Iris pigment epithelial cell (primary cell): ENCODE data around the gene ATXN7L3B.
"Not testable (repeated sequence)": the region's sequence is repeated elsewhere in the genome, so short reads cannot be mapped to it uniquely, and the experiment has no call there.

ENCODE experiments used
- DNase-seq: peaks from one replicate; pipeline ENCODE4 v3.0.0-alpha.2; 2011; ENCODE audit warnings: low read depth

The ATXN7L3B gene, protein sequence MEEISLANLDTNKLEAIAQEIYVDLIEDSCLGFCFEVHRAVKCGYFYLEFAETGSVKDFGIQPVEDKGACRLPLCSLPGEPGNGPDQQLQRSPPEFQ

GRCh38 chr12:74537707-74538385 is at the start of gene ATXN7L3B:
Gene ATXN7L3B, plus strand, starts transcription at chr12:74537835. Its CDS starts 278 bp downstream, at chr12:74538113.
- peak; percentile 94 for DNase-seq

- no peak for DNase-seq
Measured at GRCh38 chr12:74488134-74488533, 49.5 kb upstream of the ATXN7L3B start.

- no peak for DNase-seq
Measured at GRCh38 chr12:74489543-74489942, 48.1 kb upstream of the ATXN7L3B start.

DNA sequence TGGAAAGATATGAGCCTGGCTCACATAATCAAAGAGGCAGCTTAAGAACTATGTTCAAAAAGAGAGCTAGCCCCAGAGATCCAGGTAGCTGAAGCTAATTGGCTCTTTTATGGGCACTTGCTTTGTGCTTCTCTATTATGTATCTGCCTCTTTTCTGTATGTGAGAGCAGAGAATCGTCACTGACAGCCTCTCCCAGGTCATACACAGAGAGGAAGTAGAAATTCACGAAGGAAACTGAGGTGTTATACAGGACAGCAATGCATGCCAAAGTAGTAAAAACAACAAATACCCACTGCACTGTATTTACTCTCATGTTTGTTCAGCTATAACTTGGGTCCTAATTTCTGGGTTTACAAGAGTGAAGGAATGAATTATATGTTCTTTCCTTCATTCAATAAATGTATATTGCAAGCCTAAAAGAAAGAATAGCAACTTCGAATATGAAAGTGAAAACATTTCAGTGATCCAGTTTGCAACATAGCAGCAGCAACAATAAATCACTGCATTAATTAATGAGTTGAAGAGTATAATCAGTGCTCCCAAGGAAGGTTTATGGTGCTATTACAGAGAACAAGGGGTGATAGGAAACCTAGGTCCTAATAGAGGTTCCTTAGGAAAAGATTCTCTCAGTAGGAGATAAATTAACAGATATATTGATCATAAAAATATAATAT is 47.1 kb upstream of the ATXN7L3B start:
- DNase-seq: no peak

DNA sequence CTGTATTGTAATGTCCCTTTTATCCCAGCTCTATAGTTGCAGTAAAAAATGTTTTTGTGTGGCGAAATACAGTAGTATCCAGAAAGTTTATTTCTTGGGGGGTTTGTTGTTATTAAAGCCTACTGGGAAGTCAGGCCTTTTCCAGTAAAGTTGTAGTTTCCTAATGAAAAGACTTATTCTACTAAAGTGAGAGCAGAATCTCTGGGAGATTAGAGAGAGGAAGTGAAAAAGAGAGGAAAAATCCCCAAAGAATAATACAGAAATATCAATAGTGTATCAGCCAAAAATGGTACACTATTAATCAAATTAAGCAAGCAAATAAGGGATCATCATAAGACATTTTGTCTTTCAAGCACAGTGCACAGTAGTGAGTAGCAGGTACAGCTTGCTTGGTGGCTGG is 46.3 kb upstream of the ATXN7L3B start:
- no peak for DNase-seq

DNA sequence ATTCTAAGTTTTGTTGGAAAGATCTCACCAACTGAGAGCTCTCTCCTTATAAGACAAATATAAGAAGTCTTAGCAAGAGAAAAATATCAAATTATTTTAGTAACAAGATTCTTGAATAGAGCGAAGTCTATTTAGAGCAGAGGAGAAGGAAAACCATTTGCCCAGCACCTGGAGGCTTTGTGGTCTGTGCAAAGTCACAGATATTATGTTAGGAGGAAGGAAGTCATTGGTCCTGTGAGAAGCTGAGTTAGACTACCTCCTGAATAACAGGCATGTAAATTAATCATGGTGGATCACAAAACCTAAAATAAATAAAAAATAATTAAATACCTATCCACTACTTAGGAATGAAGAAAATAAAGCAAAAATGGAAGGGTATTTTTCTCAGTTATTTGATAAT is 38.4 kb upstream of the ATXN7L3B start:
- no peak for DNase-seq

DNA sequence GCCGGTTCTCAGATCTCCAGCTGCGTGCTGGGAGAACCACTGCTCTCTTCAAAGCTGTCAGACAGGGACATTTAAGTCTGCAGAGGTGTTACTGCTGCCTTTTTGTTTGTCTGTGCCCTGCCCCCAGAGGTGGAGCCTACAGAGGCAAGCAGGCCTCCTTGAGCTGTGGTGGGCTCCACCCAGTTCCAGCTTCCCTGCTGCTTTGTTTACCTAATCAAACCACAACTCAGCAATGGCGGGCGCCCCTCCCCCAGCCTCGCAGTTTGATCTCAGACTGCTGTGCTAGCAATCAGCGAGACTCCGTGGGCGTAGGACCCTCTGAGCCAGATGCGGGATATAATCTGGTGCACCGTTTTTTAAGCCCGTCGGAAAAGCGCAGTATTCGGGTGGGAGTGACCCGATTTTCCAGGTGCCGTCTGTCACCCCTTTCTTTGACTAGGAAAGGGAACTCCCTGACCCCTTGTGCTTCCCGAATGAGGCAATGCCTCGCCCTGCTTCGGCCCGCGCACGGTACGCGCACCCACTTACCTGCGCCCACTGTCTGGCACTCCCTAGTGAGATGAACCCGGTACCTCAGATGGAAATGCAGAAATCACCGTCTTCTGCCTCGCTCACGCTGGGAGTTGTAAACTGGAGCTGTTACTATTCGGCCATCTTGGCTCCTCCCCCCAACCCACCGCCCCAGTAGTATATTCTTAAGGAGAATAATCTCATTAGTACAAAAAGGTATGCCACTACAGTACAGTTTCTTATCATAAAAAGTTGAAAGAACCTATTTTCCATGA is 28.6 kb upstream of the ATXN7L3B start:
- DNase-seq: not testable (repeated sequence)

DNA sequence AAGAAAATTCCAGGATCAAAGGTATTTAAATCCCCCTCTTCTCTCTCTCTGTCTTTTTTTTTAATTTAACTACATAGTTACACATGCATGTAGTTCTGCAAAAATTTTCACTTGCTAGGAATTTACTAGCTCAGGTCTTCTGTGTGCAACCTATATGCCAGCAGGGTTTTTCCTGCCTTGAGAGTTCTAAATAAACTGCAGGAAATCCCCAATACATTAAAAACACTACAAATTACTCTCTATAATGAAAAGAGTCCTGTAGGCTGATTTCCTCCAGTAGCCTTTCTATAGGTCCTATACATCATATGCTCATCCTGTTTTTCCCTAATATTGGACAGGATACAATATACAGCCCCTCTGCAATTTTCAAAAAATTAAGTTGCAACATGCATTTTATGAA is 27.7 kb upstream of the ATXN7L3B start:
- no peak for DNase-seq

DNA sequence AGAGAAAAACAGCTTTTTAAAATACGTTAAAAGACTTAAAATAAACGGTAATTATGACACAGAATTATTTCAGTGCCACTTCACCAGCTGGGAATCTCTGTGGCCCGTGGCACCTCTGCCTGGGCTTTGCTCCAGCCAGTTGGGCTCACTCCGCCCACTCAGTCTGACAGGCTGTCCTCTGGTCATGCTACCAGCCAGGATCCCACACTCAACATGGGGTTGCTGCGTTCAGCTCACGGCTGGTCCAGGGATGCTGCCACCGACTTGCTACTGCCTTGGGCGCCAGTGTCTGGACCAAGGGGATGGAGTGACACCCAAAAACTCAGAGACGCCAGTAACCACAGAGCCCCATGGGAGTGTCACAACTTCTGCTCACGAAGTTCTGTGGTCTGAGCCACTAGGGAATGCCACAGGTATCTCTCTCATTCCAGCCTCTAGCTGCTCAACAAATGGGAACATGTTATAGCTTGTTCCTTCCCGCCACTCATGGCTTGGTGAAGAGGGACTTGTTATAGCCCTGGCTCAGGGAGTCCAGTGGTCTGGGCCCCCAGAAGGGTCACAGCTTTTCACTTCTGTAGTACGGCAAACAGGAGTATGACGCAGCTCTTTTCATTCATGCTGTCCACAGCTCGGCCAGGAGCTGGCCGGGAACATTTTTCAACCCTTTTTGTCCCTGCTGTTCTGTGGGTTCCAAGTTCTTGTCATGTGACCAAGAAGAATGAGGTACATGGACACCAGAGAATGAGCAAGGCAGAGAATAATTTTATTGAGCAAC is 23.4 kb upstream of the ATXN7L3B start:
- no peak for DNase-seq

GRCh38 chr12:74515849-74516248 is 21.8 kb upstream of the ATXN7L3B start:
- peak; percentile 38 for DNase-seq

GRCh38 chr12:74526535-74526934 is 11.1 kb upstream of the ATXN7L3B start:
- DNase-seq: no peak

DNA sequence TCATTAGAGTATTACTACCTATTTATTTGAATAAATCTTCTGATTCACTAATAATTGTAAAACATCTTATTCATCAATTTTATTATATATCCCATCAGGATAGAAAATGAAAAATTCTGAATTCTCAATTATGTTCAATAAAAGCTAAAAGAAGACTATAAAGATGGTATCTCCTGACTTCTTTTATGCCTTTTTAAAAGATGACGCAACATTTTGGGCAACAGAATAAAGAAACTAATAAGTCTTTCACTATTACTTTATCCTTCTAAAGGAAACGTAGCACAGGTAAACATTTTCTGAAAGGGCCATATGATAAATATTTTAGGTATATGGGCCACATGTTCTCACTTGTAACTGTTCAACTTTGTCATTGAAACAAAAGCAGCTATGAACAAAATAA is 10.1 kb upstream of the ATXN7L3B start:
- DNase-seq: no peak

- no peak for DNase-seq
Measured at GRCh38 chr12:74530676-74531075, 7.0 kb upstream of the ATXN7L3B start.

GRCh38 chr12:74535536-74535935 is 2.1 kb upstream of the ATXN7L3B start:
- DNase-seq: no peak

- DNase-seq: peak; percentile 56
Measured at GRCh38 chr12:74537126-74537706, 419 bp upstream of the ATXN7L3B start.

DNA sequence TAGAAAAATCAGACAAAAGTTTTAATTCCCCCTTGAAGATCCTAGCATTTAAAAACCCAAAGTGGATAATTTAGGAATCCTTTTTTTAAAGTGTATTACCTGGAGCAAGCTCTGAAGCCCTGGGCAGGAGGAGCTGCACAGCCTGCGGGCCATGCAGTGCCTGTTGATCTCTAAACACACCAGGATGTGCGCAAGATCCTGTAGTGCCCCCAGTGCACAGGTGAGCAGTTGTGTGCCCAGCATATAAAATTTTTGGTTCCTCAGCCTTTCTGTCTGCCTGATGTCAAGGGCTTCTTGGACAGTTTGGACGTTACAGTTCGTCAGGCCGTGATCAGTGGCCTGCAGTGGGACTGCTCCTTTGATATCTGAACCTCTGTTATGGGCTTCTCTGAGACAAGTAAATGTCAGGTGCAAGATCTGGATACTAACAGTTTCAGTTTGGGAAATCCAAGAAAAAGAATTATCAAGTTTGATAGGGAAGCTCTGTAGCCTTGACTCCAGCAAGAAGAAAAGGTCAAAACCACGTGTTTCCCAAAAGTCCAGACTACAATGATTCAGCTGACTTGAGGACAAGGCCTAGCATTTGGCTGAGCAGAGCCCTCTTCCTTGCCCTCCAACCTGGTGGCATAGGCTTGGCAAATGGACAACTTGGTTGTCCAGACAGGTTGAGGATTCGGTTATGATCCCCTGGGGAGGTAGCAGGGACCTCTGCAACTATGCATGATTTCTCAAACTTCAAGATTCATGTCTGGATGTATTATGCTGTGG is 1.0 kb downstream of the ATXN7L3B start:
- DNase-seq: peak; percentile 10

- DNase-seq: peak; percentile 14
Measured at GRCh38 chr12:74539261-74539660, 1.6 kb downstream of the ATXN7L3B start.

DNA sequence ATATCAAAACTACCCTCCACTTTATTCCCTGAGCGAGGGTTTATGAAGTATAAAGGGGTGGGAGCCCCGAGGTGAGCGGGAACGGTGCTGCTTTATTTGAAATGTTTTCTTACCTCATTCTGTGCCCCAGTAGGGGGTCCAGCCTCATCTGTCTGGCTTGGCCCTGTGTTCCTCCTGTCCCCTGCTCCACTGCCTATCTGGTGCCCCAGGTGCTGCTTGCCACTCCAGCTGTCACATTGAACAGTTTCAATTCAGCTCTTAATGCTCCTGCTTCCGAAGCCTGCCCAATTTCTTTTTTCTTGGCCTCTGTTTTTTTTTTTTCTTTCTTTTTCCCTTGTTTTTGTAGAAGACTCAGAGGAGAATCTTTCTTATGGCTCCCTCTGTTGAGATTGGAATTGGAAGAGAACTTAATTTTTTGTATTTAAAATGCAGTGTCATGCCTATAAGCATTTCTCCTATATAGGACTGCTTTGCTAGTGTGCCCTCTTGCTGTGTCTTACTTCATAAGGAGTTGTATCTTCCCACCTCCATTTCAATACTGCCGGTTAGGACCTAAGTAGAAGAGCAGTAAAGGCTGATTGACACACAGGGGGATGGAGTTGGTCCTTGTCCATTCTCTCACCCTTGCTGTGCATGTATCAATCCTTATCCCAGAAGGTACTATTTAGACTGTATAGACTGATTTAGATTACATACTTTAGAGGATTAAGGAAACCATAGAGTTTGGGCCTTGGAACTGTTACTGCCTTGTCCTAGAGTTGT is 2.3 kb downstream of the ATXN7L3B start:
- peak; percentile 10 for DNase-seq

- no peak for DNase-seq
Measured at GRCh38 chr12:74541074-74541473, 3.4 kb downstream of the ATXN7L3B start.

DNA sequence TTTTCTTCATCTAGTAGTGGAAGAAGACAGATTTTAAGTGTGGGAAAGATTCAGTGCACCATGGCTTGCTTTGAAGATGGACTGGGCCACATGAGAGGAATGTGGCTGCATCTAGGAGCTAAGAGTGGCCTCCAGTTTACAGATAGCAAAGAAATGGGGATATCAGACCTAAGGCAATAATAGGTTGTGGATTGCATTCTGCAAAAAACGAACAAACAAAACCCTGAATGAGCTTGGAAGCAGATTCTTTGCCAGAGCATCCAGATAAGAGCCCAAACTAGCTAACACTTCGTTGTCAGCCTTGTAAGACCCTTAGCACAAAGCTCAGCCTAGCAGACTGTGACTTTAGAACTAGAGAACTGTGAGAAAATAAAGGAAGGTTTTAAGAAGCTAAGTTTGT is 9.6 kb downstream of the ATXN7L3B start:
- DNase-seq: no peak
